HCT116 (cell line): ENCODE results near the gene RNF208.
"Not testable (repeated sequence)": the region's sequence is repeated elsewhere in the genome, so short reads cannot be mapped to it uniquely, and the experiment has no call there.

Experiments used
- CTCF ChIP-seq, 3 experiments: fragments of 200-600 bp in 1 of 3; sonication (generic) in 1 of 3; IDR thresholded peaks in 2 of 3; conservative IDR thresholded peaks in 1 of 3; 2 replicates each; pipeline ENCODE4 v1.5.1; 2012 to 2017; ENCODE audit warnings: low read depth in 2 of 3, low read length in 2 of 3, antibody characterized with exemption in 1 of 3, borderline replicate concordance in 1 of 3, control low read depth in 1 of 3, mild to moderate bottlenecking in 1 of 3, mixed read lengths in 1 of 3, mixed run types in 1 of 3, moderate library complexity in 1 of 3; ENCODE audit not compliant: insufficient read depth in 1 of 3
- EGR1 ChIP-seq: IDR thresholded peaks from 2 replicates; pipeline ENCODE4 v1.6.1; 2012; ENCODE audit warnings: low read depth
- EZH2 ChIP-seq: fragments of 200-600 bp; sonication (generic); IDR thresholded peaks from 2 replicates; pipeline ENCODE4 v1.6.1; 2017; ENCODE audit warnings: antibody characterized with exemption, mixed run types
- POLR2A ChIP-seq: IDR thresholded peaks from 2 replicates; pipeline ENCODE4 v1.7.0; 2011; ENCODE audit warnings: borderline replicate concordance; ENCODE audit not compliant: insufficient read depth, insufficient read length; ENCODE audit errors: extremely low read depth
- POLR2AphosphoS5 ChIP-seq: IDR thresholded peaks from 2 replicates; pipeline ENCODE4 v1.6.1; 2011; ENCODE audit warnings: mild to moderate bottlenecking, low read depth, low read length, moderate library complexity
- SIN3A ChIP-seq: IDR thresholded peaks from 2 replicates; pipeline ENCODE4 v1.6.1; 2012; ENCODE audit warnings: low read depth
- SRF ChIP-seq: IDR thresholded peaks from 2 replicates; pipeline ENCODE4 v1.6.1; 2012; ENCODE audit warnings: low read depth

DNA sequence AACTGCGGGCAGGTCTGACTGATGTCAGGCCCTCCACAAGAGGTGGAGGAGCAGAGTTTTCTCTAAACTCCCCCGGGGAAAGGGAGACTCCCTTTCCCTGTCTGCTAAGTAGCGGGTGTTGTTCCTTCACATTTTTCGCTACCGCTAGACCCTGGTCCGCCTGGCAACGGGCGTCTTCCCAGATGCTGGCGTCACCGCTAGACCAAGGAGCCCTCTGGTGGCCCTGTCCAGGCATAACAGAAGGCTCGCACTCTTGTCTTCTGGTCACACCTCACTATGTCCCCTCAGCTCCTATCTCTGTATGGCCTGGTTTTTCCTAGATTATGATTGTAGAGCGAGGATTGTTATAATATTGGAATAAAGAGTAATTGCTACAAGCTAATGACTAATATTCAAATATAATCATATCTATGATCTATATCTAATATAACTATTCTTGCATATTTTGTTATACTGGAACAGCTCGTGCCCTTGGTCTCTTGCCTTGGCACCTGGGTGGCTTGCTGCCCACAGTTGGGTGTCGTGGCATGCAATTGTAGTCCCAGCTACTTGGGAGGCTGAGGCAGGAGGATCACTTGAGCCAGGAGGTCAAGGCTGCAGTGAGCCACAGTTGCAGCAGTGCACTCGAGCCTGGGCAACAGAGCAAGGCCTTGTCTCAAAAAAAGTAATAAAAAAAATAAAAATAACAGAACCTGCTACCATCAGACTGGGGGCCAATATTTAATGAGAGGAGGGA lies 40.3 kb upstream of the RNF208 start:
- TF ChIP-seq POLR2A, SIN3A, EZH2, EGR1, SRF: not testable (repeated sequence)
- peak; percentile 29 to 46 (median 46); a peak in 4 of 6 replicates for TF ChIP-seq CTCF (IDR thresholded peaks at IDR 0.05 in 2 of 3, conservative IDR thresholded peaks at IDR 0.05 in 1 of 3; ENCODE audit: borderline replicate concordance in 1 of 3, insufficient read depth in 1 of 3, low read depth in 2 of 3, low read length in 2 of 3)
- TF ChIP-seq POLR2AphosphoS5, result 0 out of 2 replicates have a peak, but pooled peaks have one; percentile 15
